ENCODE data around the gene MDM4. TPM values are rescaled to one million over a fixed set of nuclear protein-coding genes. Genes with fewer than 3 reads are reported as not detected.

Gene MDM4
- total RNA-seq, 1 donor from 2014 or later: 85.5 TPM

DNA sequence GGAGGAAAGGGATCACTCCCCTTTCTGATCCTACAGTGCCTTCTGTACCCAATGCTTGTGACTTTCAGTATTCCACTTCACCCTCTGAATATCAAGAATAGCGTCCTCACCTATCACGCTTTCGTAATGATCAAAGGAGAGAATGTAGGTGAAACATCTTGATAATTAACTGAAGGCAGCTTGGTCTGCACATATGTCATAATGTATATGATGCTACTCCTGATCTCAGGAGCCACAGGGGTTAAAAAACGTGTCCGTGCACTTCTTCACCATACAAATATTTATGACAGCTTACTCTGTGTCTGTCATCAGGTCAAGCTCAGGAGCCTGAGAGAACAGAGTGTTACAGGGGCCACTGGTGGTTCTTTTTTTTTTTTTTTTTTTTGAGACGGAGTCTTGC, 20.4 kb upstream of the MDM4 start:
- no peak for DNase-seq
- intact Hi-C loops (cut with micrococcal nuclease): loop anchor here (2.0 kb wide), 2 partner anchors 43 to 333 kb away; no protein-coding TSS in a partner anchor
- Mint-ChIP-seq H3K27ac (peak overlapping the region; percentile 65), H3K4me1 (peaks cover 39% of the 10 kb centered on the region), H3K27me3 (peaks cover 2% of the 10 kb centered on the region), H3K9me3 (no peaks in the 10 kb centered on the region), H3K4me3 (peak overlapping the region; percentile 98), H3K36me3 (ENCODE audit: low read depth) (no peaks in the 10 kb centered on the region)

DNA sequence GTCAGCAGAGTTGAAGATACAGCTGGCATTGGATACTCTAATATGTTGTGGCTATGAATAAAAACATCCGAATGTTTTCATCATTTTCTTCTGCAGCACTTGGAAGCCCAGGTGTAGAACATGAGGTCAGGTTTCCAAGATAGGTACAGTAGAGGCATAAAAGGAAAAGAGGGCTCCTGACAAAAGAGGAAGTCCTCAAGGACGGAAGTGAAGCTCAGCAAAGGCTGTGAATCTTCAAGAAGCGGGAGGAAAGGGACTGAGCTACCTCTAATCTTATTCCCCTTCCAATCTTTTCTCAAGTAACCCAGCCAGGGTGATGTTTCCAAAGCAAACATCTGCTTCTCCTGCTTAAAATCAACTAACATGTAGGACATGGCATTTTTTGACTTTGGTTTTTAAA, 17.2 kb upstream of the MDM4 start:
- intact Hi-C loops (cut with micrococcal nuclease): no loop called here
- Mint-ChIP-seq H3K4me1 (peaks cover 24% of the 10 kb centered on the region), H3K27me3 (peaks cover 2% of the 10 kb centered on the region), H3K4me3 (no peak overlapping the region), H3K9me3 (no peaks in the 10 kb centered on the region), H3K27ac (no peak overlapping the region), H3K36me3 (ENCODE audit: low read depth) (no peaks in the 10 kb centered on the region)
- DNase-seq: no peak

DNA sequence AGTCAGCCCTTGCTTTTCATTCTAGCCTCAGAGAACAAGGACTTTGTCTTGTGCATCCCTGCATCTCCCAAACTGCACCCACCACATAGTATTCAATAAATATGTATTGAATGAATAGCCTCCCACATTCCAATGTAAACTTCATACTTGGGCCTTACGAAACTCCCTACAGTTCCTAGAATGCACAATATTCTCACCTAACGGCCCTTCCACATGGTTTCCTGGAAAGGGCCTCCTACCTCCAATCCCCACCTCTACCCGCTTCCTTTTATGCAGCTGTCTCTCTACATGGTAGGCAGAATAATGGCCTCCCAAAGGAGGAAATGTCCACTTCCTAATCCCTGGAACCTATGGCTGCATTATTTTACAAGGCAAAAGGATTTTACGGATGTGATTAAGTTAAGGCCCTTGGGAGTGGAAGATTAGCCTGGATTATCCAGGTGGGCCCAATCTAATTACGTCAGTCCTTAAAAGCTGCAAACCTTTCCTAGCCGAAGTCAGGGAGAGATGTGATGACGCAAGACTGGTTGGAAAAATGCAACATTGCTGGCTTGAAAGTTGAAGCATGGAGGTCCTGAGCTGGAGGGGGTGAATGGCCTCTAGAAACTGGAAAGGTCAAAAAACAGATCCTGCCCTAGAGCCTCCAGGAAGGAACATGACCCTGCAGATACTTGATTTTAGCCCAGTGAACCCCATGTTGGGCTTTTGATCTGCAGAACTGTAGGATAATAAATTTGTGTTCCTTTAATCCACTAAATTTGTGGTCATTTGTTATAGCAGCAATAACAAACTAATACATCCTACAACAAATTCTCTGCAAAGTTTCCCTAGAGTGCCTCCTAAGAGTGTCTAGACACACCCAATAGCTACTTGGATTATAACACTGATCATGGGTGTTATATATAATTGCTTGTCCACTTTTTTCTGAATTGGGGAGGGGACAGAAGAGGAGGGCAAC, 16.4 kb upstream of the MDM4 start:
- intact Hi-C loops (cut with micrococcal nuclease): loop anchor here (5.0 kb wide), 1 partner anchor 137 kb away; no protein-coding TSS in a partner anchor
- H3K27ac Mint-ChIP-seq: no peak overlapping the region
- no peaks in the 10 kb centered on the region for H3K36me3 Mint-ChIP-seq (ENCODE audit: low read depth)
- H3K9me3 Mint-ChIP-seq: no peaks in the 10 kb centered on the region
- H3K4me3 Mint-ChIP-seq: no peak overlapping the region
- H3K27me3 Mint-ChIP-seq: peaks cover 2% of the 10 kb centered on the region
- no peak for DNase-seq
- H3K4me1 Mint-ChIP-seq: peaks cover 23% of the 10 kb centered on the region

DNA sequence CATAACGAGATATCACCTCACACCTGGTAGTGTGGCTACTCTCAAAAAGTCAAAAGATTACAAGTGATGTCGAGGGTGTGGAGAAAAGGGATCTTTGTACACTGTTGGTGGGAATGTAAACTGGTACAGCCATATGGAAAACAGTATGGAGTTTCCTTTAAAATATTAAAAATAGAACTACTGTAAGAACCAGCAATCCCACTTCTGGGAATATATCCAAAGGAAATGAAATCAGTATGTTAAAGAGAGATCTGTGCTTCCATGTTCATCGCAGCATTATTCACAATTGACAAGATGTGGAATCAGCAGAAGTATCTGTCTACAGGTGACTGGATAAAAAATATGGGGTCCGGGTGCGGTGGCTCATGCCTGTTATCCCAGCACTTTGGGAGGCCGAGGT, 14.0 kb upstream of the MDM4 start:
- intact Hi-C loops (cut with micrococcal nuclease): loop anchor here (5.0 kb wide), 1 partner anchor 140 kb away; no protein-coding TSS in a partner anchor
- H3K4me3 Mint-ChIP-seq: no peak overlapping the region

DNA sequence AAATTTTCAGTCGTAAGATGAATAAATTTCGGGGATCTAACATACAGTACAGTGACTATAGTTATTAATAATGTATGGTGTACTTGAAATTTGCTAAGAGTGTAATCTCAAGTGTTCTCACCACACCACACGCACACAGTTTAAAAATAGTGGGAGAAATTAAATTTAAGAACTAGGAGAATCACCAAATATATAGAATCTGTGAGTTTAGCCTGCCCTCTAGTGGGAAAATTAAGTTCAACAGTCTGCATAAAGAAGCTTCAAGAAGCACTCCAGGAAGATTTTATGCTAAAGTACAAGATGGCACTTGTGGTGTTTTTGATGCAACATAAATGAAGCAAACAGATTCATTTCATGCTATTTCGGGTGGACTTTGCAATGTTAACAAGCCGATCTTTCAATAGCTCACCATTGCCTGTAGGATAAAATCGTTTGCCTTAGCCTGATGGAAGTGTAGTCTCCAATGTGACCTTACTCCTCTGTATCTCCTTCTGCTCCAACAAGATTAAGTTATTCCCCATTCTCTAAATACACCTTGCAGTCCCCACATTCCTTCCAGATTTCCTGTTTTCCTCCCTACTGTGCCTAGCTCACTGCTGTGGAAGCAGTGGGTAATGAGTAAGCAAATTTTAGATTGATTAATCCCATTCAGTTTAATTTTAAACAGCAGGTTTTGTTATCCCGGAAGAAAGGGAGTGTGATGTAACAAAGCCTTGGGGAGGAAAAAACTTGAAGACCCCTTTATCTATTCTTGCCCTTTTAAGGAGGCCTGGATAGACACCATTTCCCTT, 12.9 kb upstream of the MDM4 start:
- Mint-ChIP-seq H3K27me3 (peaks cover 2% of the 10 kb centered on the region), H3K9me3 (no peaks in the 10 kb centered on the region), H3K36me3 (ENCODE audit: low read depth) (peaks cover 3% of the 10 kb centered on the region), H3K4me3 (peak overlapping the region; percentile 27), H3K27ac (no peak overlapping the region), H3K4me1 (peaks cover 31% of the 10 kb centered on the region)
- peak; percentile 86 for DNase-seq
- intact Hi-C loops (cut with micrococcal nuclease): loop anchor here (1.0 to 5.0 kb wide), 3 partner anchors 57 to 141 kb away; no protein-coding TSS in a partner anchor

More for the DNA sequence above, 14.0 kb upstream of the MDM4 start:
- Mint-ChIP-seq H3K27me3 (peaks cover 4% of the 10 kb centered on the region), H3K4me1 (peaks cover 25% of the 10 kb centered on the region), H3K36me3 (ENCODE audit: low read depth) (peaks cover 3% of the 10 kb centered on the region), H3K27ac (no peak overlapping the region), H3K9me3 (no peaks in the 10 kb centered on the region)
- DNase-seq: no peak

DNA sequence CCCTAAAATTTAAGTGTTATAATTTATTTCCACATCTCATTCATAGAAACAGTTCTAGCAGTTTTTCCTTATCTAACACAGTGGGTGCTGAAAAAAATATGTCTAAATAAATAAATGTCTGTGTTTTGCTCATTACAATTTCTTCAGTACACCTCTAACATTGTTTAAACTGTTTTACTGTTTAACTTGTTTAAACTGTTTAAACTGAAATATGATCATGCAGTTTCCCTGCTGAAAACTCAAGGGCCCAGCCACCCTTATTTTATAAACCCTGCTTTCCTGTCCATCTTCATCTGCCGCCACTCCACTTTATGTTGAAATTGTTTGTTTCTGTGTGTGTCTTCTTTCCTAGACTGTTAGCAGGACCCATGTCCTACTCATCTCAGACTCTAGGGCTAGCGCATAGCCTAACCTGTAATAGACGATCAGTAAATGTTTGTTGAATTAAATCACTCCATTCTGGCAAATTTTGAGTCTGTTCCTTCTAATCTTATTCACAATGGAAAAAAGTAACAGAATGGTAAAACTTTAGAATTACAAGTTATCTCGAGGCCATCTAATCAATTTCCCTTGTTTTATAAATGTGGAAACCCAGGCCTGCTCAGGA, 12.2 kb upstream of the MDM4 start:
- DNase-seq: no peak
- H3K27me3 Mint-ChIP-seq: peaks cover 2% of the 10 kb centered on the region
- H3K36me3 Mint-ChIP-seq (ENCODE audit: low read depth): peaks cover 3% of the 10 kb centered on the region
- no peak overlapping the region for H3K27ac Mint-ChIP-seq
- H3K9me3 Mint-ChIP-seq: no peaks in the 10 kb centered on the region
- intact Hi-C loops (cut with micrococcal nuclease): loop anchor here (1.0 to 5.0 kb wide), 3 partner anchors 58 to 142 kb away; no protein-coding TSS in a partner anchor
- no peak overlapping the region for H3K4me3 Mint-ChIP-seq
- H3K4me1 Mint-ChIP-seq: peaks cover 31% of the 10 kb centered on the region

DNA sequence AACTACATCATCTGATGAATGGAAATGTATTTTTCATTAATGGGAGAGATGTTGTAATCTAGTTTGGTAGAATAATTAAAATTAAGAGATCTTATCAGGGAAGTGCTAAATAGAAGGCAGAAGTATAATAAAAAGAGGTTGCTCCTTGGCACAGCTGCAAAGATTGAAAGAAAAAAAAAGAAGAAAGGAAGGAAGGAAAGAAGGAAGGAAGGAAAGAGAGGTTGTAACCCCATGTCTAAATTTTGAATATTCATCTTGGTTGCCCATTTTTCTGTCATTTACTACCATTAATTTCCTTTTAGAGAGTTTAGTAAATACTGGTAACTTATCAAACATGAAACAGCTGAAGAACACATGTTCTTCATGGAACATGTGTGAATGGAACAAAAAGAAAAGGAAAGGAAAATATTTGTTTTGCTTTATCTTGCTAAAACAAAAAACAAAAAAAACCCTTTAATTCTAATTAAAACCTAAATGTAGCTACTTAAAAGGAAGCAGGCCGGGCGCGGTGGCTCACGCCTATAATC, 10.5 kb upstream of the MDM4 start:
- intact Hi-C loops (cut with micrococcal nuclease): loop anchor here (1.0 to 5.0 kb wide), 4 partner anchors 11 to 301 kb away; partner anchors contain the start of genes PIK3C2B and PPP1R15B
- H3K4me1 Mint-ChIP-seq: peaks cover 27% of the 10 kb centered on the region

DNA sequence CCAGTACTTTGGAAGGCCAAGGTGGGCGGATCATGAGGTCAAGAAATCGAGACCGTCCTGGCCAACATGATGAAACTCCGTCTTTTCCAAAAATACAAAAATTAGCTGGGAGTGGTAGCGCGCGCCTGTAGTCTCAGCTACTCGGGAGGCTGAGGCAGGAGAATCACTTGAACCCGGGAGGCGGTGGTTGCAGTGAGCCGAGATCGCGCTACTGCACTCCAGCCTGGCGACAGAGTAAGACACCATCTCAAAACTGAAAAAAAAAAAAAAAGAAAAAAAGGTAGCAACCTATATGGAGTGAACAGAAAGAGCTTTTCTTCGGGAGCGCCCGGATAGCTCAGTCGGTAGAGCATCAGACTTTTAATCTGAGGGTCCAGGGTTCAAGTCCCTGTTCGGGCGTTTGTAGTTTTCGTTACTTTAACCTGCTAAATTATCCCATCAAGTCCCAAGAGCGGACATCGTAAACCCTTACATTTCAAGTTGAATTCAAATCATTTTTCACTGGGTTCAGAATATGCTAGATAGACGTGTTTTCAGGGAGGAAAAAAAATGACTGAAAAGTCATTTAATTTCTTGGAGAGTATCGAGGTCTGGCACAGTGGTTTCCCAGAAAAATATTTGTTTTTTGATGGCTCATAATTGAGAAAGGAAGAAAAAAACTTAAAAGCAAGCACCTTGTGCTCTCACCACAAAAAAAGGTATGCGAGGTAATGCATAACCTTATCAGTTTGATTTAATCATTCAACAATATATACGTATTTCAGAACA, 9.8 kb upstream of the MDM4 start:
- intact Hi-C loops (cut with micrococcal nuclease): loop anchor here (1.0 to 5.0 kb wide), 4 partner anchors 12 to 300 kb away; partner anchors contain the start of genes PIK3C2B and PPP1R15B
- H3K27me3 Mint-ChIP-seq: peaks cover 2% of the 10 kb centered on the region
- peaks cover 27% of the 10 kb centered on the region for H3K4me1 Mint-ChIP-seq
- peaks cover 5% of the 10 kb centered on the region for H3K9me3 Mint-ChIP-seq
- DNase-seq: peak; percentile 93
- peaks cover 3% of the 10 kb centered on the region for H3K36me3 Mint-ChIP-seq (ENCODE audit: low read depth)
- peak overlapping the region; percentile 99 for H3K27ac Mint-ChIP-seq
- peak overlapping the region; percentile 94 for H3K4me3 Mint-ChIP-seq

More for the DNA sequence above, 10.5 kb upstream of the MDM4 start:
- peak overlapping the region; percentile 94 for H3K4me3 Mint-ChIP-seq
- H3K27ac Mint-ChIP-seq: peak overlapping the region; percentile 99
- DNase-seq: no peak
- H3K36me3 Mint-ChIP-seq (ENCODE audit: low read depth): peaks cover 3% of the 10 kb centered on the region
- H3K27me3 Mint-ChIP-seq: peaks cover 2% of the 10 kb centered on the region
- H3K9me3 Mint-ChIP-seq: no peaks in the 10 kb centered on the region

DNA sequence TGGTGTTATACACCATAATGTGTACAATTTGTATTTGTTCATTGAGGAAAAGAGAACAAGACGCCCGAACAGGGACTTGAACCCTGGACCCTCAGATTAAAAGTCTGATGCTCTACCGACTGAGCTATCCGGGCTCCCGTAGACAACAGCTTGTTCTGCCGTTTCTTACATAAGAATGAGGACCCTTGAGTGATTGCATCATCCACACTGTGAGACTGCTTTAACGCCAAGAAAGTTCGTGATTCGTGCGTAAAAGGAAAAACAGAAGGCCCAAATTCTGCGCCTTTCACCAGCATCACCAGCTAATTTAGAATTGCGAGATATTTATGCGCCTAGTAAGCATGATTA, 9.3 kb upstream of the MDM4 start:
- intact Hi-C loops (cut with micrococcal nuclease): loop anchor here (1.0 to 5.0 kb wide), 5 partner anchors 9 to 300 kb away; partner anchors contain the start of genes MDM4, PIK3C2B and PPP1R15B
- peak; percentile 97 for DNase-seq
- H3K4me3 Mint-ChIP-seq: peak overlapping the region; percentile 94
- H3K9me3 Mint-ChIP-seq: peaks cover 6% of the 10 kb centered on the region
- peak overlapping the region; percentile 99 for H3K27ac Mint-ChIP-seq
- peaks cover 3% of the 10 kb centered on the region for H3K36me3 Mint-ChIP-seq (ENCODE audit: low read depth)
- H3K4me1 Mint-ChIP-seq: peaks cover 27% of the 10 kb centered on the region
- peaks cover 2% of the 10 kb centered on the region for H3K27me3 Mint-ChIP-seq

DNA sequence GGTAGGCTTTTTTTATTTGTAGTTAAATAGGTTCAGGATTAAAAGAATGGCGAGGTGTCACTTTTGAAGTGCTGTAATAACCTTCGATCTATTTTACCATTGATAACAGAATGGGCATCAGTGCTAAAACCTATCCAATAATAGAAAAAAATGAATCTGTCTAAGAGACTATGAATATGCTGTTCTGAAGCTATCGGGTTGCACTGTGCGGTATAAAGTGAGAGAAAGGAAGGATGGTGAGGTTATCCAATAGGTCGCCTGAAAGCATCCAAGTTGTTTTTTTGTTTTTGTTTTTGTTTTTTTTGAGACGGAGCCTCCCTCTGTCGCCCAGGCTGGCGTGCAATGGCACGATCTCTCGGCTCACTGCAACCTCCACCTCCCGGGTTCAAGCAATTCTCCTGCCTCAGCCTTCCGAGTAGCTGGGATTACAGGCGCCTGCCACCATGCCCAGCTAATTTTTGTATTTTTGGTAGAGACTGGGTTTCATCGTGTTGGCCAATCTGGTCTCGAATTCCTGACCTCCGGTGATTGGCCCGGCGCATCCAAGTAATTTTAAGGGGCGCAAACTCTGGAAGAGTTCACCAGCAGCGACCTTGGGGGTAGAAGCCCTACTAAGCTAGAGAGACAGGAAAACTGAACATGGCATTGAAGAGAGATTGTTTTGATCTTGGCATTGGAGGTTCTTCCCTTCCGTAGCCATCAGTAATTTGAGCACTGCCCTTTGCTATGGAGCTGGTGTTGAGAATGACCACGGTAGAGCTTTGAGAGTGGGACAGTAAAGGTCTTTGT, 8.7 kb upstream of the MDM4 start:
- Mint-ChIP-seq H3K4me3 (peak overlapping the region; percentile 94), H3K4me1 (peaks cover 27% of the 10 kb centered on the region), H3K36me3 (ENCODE audit: low read depth) (peaks cover 3% of the 10 kb centered on the region), H3K27me3 (peaks cover 2% of the 10 kb centered on the region), H3K27ac (peak overlapping the region; percentile 99), H3K9me3 (peaks cover 6% of the 10 kb centered on the region)
- peak; percentile 76 for DNase-seq
- intact Hi-C loops (cut with micrococcal nuclease): loop anchor here (1.0 to 5.0 kb wide), 3 partner anchors 9 to 299 kb away; partner anchors contain the start of gene MDM4

DNA sequence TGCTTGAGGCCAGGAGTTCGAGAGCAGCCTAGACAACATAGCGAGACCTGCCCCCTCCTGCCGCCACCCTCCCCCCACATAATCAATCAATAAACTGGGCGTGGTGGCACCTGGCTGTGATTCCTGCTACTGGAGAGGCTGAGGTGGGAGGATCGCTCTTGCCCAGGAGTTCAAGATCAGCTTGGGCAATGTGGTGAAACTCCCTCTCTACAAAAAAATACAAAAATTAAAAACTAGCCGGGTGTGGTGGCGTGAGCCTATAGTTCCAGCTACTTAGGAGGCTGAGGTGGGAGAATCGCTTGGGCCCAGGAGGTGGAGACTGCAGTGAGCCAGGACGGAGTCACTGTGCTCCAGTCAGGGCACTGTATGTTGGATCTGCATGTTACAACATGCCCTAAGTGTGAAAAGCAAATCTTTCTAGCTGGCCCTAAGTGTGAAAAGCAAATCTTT, 7.0 kb upstream of the MDM4 start:
- no peak for DNase-seq
- H3K27me3 Mint-ChIP-seq: peaks cover 2% of the 10 kb centered on the region
- peaks cover 3% of the 10 kb centered on the region for H3K36me3 Mint-ChIP-seq (ENCODE audit: low read depth)
- peaks cover 6% of the 10 kb centered on the region for H3K9me3 Mint-ChIP-seq
- H3K4me1 Mint-ChIP-seq: peaks cover 25% of the 10 kb centered on the region
- no peak overlapping the region for H3K4me3 Mint-ChIP-seq
- H3K27ac Mint-ChIP-seq: no peak overlapping the region
- intact Hi-C loops (cut with micrococcal nuclease): loop anchor here (5.0 kb wide), 1 partner anchor 33 kb away; no protein-coding TSS in a partner anchor

DNA sequence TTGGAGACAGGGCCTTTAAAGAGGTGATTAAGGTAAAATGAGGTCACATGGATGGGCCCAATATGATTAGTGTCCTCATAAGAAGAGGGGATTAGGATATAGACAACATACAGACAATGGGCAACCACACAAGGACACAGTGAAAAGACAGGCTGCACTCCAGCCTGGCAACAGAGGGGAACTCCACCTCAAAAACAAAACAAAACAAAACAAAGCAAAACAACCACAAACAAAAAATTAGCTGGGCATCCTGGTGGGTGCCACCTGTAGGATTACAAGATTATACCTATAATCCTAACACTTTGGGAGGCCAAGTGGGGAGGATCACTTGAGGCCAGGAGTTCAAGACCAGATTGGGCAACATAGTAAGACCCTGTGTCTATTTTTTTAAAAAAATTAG, 4.8 kb upstream of the MDM4 start:
- H3K27ac Mint-ChIP-seq: peak overlapping the region; percentile 37
- intact Hi-C loops (cut with micrococcal nuclease): no loop called here

More for the DNA sequence above, 4.8 kb upstream of the MDM4 start:
- Mint-ChIP-seq H3K4me3 (peak overlapping the region; percentile 7), H3K4me1 (peaks cover 20% of the 10 kb centered on the region), H3K36me3 (ENCODE audit: low read depth) (peaks cover 2% of the 10 kb centered on the region), H3K27me3 (peaks cover under 1% of the 10 kb centered on the region), H3K9me3 (peaks cover 6% of the 10 kb centered on the region)
- peak; percentile 65 for DNase-seq

Data from activated CD4-positive, alpha-beta T cell treated with anti-CD3 and anti-CD28 coated beads, Interleukin-2, amount 10 ng/mL, durations not matched to agents 24 days and 14 days (primary cell).